SKM-1 treated with dmso at 0.1 percent for 144 hours (cell line): ENCODE results near the gene RGP1.

Source experiments
- DNase-seq: peaks from one replicate; lab custom pipeline; 2025; ENCODE audit not compliant: unreplicated experiment; lab: John Stamatoyannopoulos, UW

The RGP1 gene

GRCh38 chr9:35800530-35800929 is 51.4 kb downstream of the RGP1 start:
- DNase-seq, result no peak

DNA sequence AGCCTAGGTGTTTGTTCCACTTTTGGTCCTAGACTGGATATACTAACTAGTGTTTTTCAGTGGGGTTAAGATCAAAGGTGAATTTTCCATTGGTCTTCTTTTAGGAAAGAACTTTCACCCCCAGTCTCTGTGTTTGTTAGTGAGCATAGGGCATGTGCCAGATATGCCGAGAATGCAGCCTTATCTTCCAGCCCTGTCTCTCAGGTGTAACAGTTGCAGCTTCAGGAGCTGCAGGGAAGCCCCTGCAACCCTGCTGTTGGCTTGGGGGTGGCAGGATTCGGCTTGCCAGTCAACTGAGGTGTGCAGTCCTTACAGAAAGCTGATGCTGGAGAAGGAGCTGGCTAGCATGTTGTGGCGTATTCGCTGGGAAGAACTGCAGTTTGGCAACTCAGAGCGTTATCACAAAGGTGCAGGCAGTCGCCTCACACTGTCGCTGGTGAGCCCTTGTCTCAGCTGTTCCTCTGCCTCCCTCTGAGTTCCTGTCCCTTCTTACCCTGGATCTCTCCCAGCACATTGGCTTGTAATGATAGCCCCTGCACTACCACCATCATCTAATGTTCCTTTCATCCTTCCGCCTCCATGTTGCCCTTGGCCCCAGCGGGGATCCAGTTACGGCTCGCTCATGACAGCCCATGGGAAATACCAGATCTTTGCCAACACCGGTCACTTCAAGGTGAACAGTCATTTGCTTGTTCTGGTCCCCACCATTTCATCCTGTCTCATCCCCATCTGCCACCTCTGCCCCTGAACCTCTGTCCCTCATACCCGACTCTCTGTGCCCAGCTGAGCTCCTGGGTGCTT is 52.4 kb downstream of the RGP1 start:
- DNase-seq, result no peak

DNA sequence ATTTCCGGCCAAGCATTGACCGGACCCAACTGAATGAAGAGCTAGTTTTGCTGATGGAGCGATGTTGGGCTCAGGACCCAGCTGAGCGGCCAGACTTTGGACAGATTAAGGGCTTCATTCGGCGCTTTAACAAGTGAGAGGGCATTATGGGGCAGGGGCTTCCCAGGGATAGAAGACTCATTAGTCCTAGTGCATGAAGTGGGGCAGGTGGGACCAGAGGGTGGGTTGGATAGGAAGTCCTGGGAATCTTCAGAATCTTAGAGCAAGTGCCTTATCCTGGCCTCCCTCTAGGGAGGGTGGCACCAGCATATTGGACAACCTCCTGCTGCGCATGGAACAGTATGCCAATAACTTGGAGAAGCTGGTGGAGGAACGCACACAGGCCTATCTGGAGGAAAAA is 57.0 kb downstream of the RGP1 start:
- DNase-seq, result no peak
